GM19351 (cell line): Measurements from ENCODE around the gene APPL2.

ENCODE experiments used
- ATAC-seq: cut with Tn5 transposase; IDR thresholded peaks from one replicate; pipeline ENCODE4 v1.9.1; 2021; ENCODE audit warnings: mild to moderate bottlenecking, moderate library complexity; ENCODE audit not compliant: unreplicated experiment

Gene APPL2

DNA sequence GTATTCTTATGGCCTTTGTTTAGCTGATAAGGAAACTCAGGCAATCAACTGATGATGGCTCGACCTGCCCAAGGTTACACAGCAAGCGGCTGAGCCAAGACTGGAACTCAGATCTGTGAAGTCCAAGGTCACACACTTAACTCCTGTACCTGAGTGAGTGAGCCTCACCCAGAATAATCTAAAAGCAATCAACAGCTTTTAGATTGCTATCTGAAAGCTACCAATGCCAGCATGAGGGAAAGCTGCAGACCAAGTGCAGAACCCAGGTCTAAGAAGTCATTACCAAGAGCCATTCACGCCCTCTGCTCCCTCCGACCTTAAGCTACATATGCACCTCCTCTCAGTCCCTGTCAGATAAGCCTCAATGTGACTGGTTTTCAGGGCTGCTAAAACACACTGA is 12.1 kb downstream of the APPL2 start:
- ATAC-seq = no peak

DNA sequence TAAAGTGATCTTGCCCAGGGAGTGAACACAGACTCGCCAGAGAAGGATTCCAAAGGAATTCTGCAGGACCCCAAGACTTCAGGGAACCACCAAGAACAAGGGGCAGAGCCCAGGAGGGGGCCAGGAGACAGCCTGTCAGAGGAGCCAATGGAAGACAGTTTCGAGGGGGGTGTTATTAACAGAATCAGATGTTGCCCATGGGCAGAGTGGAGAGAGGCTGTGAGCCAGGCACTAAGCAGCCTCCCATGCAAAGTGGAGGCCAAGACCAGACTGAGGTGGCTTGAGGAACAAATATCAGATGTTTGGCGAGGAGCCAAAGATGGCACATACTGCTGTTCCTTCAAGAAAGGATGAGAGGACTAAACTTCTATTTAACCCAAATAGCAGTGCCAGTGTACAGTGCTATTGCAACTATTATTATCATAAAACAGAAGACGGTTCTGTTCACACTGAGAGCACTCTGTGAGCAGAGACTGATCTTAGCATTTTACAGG is 12.6 kb downstream of the APPL2 start:
- no peak for ATAC-seq

DNA sequence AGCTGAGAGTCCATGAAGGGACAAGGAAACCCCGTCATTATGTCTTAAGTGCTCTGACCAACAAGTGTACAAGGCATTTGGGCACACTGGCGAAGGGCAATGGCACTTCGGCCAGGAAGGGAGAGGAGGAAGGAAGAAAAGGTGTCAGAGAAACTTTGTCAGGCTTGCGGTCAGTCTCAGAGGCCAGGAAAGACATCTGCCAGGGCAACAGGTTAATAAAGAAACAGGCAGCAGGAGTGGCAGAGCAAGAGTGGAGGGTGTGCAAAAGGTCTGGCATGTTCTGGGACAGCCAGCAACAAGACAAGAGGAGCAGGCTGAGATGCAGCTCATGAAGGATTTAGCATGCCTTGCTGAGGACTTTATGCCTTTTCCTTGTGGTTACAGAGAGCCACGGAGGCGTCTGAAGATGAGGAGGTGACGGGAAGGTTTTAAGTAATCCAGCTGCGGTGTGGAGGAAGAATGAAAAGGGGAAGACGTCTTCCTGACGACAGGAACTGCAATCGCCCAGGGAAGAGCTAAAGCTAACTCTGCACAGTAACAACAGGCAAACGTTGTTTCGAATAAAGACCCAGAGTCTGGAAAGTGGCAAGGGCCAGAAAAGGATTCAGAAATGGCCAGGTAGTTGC is 13.1 kb downstream of the APPL2 start:
- ATAC-seq = no peak

DNA sequence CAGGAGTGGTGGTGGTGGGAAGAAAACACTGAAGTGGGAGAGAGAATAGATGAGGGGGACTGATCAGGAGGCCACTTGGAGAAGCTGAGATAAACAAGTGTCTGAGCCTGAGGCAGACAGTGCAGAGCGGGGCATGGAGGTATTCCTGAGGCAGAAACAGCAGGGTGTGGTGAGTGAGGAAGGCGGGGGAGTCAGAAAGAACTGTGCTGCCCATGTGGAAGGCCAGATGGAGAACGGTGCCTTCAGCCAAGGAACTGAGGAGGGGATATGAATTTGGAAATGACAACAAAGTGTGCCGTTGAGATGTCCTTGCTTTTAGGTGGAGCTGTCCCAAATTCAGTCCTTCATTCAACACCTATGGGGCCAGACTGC is 13.7 kb downstream of the APPL2 start:
- no peak for ATAC-seq

DNA sequence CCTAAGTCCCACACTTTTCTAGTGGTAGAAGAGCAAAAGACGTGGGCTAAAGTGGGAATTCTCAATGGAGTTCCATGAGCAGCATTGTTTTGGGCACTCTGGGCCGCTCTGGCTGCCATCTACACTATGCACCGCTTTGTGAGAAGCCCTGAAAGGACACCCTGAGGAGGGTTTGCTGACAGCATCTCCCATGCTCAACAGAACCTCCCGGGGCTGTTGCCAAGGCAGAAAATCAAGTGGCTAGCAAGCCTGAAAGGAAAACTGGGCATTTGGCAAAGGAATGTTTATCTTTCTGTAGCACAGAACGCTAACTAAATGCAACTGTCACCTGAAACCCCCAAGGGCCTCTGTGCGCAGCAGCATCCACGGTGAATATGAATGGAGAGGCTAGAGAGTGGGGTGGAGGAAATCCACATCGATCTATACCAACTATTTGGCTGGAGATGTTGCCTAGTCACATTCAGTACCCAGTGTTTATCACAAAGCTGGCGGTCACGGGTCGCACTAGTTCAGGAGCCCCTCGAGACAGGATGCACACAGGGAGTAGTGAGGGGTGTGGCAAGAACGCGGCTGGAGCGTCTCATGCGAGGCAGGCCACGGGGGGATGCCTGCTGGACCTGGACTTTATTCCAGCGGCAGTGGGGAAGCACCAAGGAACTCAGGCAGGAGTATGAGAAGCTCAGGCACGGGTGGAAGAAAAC is 14.2 kb downstream of the APPL2 start:
- no peak for ATAC-seq

DNA sequence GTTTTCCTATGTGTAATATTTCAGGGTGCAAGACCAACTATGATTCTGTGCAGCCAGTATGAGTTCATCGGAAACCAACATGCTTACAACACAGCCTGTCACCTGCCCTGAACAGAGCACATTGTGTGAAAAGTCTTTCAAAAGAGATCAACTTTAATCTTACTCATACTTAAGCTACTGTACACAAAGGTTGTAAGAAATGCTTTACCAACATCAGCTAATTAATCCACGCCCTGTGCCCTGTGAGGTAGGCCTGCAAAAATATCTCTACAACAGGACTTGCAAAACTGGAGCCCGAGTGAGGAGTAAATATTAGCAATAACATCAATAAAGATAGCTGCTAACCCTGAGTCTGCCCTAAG is 15.1 kb downstream of the APPL2 start:
- ATAC-seq = no peak

DNA sequence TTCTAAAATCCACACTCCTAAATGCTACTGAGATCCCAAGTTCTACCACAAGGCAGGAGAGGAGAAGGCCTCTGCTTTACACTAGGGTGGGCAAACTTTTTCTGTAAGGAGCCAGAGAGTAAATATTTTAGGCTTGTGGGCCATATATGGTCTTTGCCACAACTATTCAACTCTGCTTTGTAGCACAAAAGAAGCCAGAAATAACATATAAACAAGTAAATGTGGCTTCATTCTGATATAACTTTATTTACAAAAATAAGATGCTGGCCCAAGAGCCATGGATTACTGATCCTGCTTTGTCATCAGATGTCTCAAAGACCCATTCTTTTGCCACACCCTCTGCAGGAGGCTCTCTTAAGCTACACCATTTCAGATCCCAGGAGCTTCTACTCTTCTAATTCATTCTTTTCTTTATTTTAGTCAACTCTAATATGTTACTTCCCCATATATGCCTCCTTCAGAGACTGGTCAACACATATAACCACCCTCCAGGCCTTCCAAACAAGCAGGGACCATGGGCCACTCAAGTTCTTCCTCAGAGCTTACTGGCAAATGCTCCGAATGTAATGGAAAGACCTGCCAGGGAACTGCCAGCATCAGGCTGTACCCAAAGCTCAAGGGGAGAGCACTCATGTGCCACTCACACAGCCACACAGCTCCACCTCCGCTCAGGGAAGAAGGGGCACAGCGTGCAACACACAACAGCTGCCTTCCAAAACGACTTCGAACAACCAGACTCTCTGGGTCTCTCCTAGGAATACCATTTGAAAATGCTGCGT is 15.6 kb downstream of the APPL2 start:
- no peak for ATAC-seq

DNA sequence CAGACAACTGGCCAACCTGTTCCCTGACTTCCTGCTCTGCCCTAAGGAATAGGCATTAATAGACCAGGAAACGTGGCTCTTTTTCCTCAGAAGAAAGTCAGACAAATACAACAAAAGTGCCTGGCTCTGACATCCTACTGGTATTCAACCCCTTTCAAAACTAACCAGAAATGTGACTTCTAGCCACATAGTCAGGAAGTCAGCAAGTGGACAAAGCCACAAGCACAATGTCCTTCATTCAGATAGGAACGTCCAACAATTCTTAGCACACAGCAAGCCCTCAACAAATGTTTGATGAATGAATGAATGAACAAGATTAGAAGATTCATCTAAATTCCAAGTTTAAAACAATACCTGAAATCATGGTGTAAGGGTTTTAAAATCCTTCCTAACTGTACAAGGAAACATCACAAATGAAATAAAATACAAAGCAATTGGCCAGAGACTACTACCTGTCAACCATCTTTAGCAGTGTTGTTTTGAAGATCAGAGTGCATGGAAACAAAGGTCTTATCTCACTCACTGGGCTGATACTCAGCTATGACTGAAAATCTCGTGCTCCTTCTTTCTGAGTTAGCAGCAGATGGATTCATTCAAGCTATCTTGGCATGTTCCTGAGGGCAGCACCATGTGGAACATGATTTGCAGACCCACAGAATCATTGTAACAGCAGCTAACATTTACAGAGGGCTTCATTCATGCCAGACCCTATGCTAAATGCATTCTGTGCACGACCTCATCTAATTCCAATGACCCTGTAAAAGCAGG is 16.5 kb downstream of the APPL2 start:
- ATAC-seq = no peak

DNA sequence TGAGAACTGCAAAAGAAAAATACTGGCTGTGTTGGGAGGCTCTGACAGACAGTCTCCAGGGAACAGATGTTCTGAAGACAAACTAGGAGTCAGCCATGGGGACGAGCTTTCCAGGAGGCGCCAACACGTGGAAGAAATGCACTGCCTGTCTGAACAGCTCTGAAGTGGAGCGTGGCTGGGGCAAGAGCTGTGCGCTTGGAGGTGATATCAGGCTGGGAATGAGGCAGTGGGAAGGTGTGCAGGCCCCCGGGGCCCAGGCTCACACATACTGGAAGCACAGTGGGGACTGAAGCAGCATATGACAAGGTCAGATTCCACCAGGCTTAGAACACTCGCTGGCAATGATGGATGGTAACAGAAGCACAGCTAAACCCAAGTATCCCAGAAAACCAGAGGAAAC is 17.5 kb downstream of the APPL2 start:
- no peak for ATAC-seq

DNA sequence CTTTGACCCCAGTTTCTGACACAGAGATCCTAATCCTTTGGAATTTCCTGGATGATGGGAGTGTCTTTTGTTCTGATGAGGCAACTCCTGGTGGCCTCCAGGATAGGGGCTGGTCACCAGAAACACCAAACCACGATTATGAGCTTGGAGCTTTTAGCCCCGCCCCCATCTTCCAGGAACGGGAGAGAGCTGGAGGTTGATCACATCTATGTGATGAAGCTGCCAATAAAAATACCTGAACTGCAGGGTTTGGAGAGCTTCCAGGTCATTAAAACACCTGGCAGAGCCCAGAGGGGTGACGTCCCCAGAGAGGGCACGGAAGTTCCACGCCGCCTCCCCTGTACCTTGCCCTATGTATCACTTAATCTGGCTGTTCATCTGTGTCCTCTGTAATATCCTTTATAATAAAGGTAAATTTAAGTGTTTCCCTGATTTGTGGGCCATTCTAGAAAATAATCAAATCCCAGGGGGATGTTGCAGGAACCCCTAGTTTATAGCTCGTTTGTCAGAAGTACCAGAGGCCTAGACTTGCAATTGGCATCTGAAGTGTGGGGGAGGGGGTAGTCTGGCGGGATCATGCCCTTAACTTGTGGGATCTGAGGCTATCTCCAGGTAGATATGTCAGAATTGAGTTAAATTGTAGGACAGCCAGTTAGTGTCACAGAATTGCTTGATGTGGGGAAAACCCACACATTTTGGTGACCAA is 21.2 kb downstream of the APPL2 start:
- no peak for ATAC-seq

DNA sequence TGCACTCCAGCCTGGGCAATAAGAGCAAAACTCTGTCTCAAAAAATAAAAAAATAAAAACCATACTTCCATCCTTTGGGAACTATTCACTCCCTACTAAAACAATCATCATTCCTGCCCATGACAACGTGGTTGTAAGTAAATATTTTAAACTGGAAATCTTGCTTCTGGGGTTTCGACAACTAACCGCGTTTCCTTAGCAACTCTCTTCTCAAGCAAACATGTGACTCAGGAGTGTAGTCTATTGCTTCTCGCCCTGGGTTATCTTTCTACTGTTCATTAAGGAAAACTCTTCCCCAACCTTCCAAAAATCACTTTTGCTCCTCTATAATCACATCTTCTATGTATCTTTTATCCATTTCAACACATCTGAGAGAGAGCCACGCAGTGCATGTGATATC is 21.8 kb downstream of the APPL2 start:
- ATAC-seq = no peak

DNA sequence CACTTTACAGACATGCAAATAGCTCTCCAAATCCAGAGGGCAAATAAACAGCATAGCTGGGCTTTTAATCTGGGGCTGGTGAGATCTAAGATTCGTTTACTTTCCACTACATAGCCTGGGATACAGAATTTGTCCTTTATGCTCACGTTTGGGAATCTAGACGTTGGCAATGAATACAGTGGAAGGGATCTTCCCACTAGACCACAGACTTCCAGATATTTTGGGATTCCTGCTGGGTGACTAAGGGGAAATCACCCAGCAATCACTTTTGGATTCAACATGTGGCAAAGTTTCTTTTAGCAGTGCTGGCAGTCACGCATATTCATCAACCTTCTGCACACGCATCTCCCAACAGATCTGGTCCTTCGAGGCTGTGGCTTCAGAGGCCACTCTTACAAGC is 23.5 kb downstream of the APPL2 start:
- no peak for ATAC-seq

DNA sequence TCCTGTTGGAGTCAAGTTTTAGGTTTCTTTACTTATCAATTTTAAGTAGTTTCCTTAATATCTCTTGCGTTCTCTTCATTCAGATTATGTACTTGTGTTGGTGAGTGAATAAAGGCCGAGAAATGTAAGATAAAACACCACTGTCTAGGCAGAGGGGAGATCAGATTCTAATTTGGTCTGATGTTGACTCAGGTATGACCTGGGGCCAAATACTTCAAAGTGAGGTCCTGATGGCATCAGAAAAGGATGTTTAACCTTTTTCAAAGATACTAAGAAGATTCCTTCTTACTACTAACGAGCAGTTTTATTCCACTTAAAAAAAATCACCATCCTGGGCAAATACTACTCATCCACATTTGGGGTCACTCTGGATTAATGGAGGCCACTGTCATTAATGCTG is 26.9 kb downstream of the APPL2 start:
- no peak for ATAC-seq

DNA sequence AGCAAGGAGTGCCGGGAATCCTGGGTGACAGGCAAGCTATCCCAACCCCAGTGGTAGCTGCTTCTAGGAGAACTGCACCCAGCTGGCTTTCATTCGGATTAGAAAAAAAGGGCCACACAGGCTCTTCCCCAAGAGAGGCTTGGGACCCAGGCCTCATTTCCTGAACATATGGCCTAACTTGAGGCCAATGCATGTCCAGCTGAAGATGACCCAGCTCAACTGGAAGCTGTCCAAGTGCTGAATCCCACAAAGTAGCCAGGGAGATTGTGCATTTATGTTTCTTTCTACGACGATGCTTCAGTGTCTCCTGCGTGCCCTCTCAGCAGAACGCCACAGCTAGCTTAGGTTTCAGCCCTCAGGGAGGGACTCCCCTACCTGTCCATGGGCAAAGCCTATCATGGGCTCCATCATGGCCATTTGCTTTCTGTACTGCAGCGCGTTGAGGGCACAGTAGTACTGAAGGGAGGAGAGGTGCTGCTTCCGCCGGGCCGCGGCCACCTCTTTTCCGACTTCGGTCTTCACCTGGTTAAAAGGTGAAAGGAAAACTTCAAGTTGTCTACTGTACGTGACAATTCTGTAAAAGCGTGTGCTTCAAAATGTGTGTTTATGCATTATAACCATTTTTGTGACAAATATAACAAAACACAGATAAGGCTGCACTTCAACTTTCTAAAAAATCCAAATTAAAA is 29.1 kb downstream of the APPL2 start:
- no peak for ATAC-seq

DNA sequence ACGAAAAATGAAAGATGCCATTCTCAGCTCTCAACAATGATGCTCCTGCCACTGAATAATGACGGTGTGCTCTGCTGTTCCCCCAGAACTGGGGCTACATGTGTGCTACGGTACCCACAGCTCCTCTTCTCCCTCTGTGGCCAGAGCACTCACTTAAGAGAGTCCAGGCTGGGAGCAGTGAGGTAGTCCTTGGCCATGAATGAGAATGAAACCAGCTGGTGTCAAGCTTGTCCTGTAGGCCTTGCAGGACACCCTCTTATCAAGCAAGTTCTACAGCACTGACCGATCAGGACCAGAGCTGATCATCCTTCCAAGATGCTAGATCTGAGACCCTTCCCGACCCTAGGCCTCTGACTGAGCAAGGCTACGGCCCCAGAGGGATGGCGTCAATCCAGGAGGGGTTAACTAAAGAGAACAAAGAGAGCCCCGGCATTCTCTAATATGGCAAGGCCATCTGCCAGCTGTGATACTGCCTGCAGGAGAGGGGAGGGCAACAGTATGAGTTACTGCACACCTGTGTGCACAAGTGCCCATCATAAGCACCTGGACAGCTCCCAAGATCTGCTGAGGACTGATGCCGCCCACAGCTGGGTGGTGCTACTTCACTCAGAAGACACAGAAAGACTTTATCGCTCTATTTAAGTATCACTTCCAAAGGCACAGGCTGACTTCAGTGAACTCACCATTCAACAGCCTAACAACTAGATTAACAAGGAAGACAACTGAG is 30.5 kb downstream of the APPL2 start:
- no peak for ATAC-seq

DNA sequence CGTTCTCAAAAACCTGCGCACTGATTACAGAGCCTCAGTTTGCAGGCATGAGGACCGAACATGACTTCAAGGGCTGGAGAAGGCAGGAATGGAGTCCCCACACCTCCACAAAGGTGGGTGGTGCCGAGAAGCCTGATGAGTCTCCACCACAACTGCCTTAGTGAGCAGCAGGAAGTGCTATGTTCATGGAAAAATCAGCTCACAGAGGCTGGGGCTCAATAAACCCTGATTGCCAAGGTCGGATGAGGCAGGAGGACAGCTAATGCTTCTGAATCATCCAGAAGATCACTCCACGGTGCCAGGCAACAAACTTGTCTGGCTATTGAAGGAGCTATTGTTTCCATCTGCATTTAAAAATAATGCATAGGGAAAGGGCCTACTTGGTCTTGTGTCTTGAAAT is 31.1 kb downstream of the APPL2 start:
- no peak for ATAC-seq

DNA sequence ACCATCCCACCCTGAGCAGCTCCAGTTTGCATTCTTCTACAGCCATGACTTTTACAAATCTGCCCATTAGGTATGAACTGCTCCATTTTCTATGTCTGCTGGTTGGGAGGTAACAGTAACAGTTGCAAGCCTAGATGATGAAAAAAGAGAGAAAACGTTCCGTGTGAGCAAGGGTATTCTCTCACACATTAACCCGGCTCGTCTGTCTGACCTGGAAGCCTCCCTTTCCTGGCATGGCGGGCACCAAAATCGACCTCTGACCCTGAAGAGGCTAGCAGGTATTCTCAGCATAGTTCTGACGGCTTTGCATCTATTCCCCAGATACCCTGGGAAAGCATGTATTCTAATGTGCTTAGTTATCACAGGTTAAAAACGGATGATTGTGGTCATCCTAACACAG is 31.8 kb downstream of the APPL2 start:
- ATAC-seq = no peak

DNA sequence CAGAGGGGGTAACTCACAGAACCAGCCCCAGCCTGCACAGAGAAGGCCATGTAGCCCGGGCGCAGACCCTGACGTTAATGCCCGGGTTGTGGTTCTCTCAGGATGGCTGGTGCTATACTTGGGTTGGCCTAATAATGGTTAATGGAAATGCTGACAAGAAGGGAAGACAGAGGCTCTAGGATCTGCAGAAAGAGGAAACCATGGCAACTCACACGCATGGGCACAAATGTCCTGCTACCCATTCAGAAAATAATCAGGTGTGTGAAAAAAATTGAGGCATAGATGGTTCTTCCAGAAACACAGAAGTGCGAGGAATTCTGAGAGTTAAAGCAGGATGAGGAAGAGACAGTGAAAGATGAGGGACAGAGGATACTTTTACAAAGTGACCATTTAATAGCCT is 33.8 kb downstream of the APPL2 start:
- no peak for ATAC-seq

DNA sequence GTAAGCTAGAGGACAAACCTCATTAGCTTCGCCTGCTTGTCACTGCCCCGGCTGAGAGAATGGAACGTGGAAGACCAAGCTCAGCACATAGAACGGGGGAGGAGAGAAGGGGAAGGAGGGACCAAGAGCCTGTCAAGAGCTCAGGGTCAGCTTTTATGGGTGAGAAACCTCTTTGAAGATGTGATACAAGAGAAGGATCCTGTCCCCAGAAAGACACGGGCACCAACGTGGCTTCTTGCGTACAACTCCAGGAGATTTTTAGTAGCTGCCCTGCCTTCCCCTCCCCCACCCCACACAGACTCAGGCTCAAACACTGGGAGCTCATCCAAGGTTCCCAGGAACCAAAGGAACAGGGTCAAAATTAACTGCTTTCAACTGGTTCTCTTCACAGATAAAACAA is 34.7 kb downstream of the APPL2 start:
- no peak for ATAC-seq

DNA sequence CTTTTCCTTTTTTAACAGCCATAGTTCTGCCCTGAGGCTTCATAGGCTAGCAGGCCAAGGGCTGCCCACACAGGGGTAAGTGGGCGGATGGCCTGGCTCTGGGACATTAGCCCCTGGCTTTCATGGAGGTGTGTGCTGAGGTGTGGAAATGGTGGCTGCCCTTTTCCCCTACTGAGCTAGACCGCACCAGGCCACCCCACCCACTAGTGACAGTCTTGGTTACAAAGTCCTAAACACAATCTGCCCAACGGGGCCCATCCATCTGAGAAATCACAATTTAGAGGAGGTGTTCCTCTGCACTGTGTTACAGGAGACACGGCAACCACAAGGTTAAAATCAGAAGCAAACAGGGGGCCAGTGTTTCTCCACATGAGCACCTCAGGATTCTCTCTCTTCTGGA is 35.6 kb downstream of the APPL2 start:
- no peak for ATAC-seq
